Mesenchymal stem cell (in vitro differentiated cells and primary cell): ENCODE data around the gene NT5C3A.

Source experiments
- DNase-seq: peaks from one replicate; pipeline ENCODE4 v3.0.0-alpha.2; 2013
- H2AFZ ChIP-seq: one replicate; pipeline ENCODE4 v1.6.1; 2013; ENCODE audit warnings: low read depth, mild to moderate bottlenecking, control low read depth, inconsistent platforms, low read length, moderate library complexity
- H2AK5ac ChIP-seq: 2 replicates; pipeline ENCODE4 v1.6.1; 2013; ENCODE audit warnings: low read length, moderate library complexity, mild to moderate bottlenecking, inconsistent platforms; ENCODE audit not compliant: severe bottlenecking
- H2BK120ac ChIP-seq: one replicate; pipeline ENCODE4 v1.6.1; 2013; ENCODE audit warnings: low read depth, mild to moderate bottlenecking, inconsistent platforms, low read length, moderate library complexity
- H2BK12ac ChIP-seq, 2 experiments: one replicate each; pipeline ENCODE4 v1.6.1; 2013; ENCODE audit warnings: inconsistent platforms in 2 of 2, low read length in 2 of 2, mild to moderate bottlenecking in 2 of 2, moderate library complexity in 2 of 2, control low read depth in 1 of 2
- H2BK15ac ChIP-seq: one replicate; pipeline ENCODE4 v1.6.1; 2013; ENCODE audit warnings: mild to moderate bottlenecking, low read depth, inconsistent platforms; ENCODE audit not compliant: poor library complexity, severe bottlenecking
- H2BK5ac ChIP-seq: 2 replicates; pipeline ENCODE4 v1.6.1; 2013; ENCODE audit warnings: low read depth, mild to moderate bottlenecking, low read length, control low read depth, inconsistent platforms; ENCODE audit not compliant: poor library complexity, severe bottlenecking
- H3K14ac ChIP-seq, 2 experiments: one replicate each; pipeline ENCODE4 v1.6.1; 2013; ENCODE audit warnings: inconsistent platforms in 2 of 2, low read length in 2 of 2, control low read depth in 1 of 2, mild to moderate bottlenecking in 1 of 2, moderate library complexity in 1 of 2
- H3K18ac ChIP-seq, 2 experiments: one replicate each; pipeline ENCODE4 v1.6.1; 2013; ENCODE audit warnings: inconsistent platforms in 2 of 2, low read length in 2 of 2, control low read depth in 1 of 2, low read depth in 1 of 2, mild to moderate bottlenecking in 1 of 2
- H3K23ac ChIP-seq, 2 experiments: one replicate each; pipeline ENCODE4 v1.6.1; 2013; ENCODE audit warnings: inconsistent platforms in 2 of 2, low read length in 2 of 2, mild to moderate bottlenecking in 2 of 2, moderate library complexity in 2 of 2, control low read depth in 1 of 2
- H3K27ac ChIP-seq: 2 replicates; pipeline ENCODE4 v1.5.1; 2013; ENCODE audit warnings: mild to moderate bottlenecking, moderate library complexity, low read length, control low read depth, inconsistent platforms; ENCODE audit not compliant: poor library complexity, severe bottlenecking
- H3K27me3 ChIP-seq, 2 experiments: 2 replicates each; pipeline versions ENCODE4 v1.6.1 to v1.7.0; 2013; ENCODE audit warnings: low read length in 2 of 2, mild to moderate bottlenecking in 2 of 2, moderate library complexity in 2 of 2, control low read depth in 1 of 2, inconsistent platforms in 1 of 2; ENCODE audit not compliant: control insufficient read depth in 1 of 2, insufficient read depth in 1 of 2
- H3K36me3 ChIP-seq, 2 experiments: 2 replicates each; pipeline versions ENCODE4 v1.6.1 to v1.7.0; 2013; ENCODE audit warnings: low read length in 2 of 2, control low read depth in 1 of 2, inconsistent platforms in 1 of 2, low read depth in 1 of 2, mild to moderate bottlenecking in 1 of 2; ENCODE audit not compliant: insufficient read depth in 2 of 2, control insufficient read depth in 1 of 2
- H3K4ac ChIP-seq, 2 experiments: one replicate each; pipeline ENCODE4 v1.6.1; 2013; ENCODE audit warnings: inconsistent platforms in 2 of 2, low read length in 2 of 2, mild to moderate bottlenecking in 2 of 2, moderate library complexity in 2 of 2, control low read depth in 1 of 2, low read depth in 1 of 2
- H3K4me1 ChIP-seq: 2 replicates; pipeline ENCODE4 v1.6.1; 2013; ENCODE audit warnings: low read depth, low read length, control low read depth; ENCODE audit not compliant: control insufficient read depth, insufficient read depth
- H3K4me2 ChIP-seq: 2 replicates; pipeline ENCODE4 v1.6.1; 2013; ENCODE audit warnings: low read length, mild to moderate bottlenecking, inconsistent platforms; ENCODE audit not compliant: poor library complexity, severe bottlenecking
- H3K4me3 ChIP-seq, 2 experiments: 2 replicates each; pipeline versions ENCODE4 v1.5.1 to v1.7.0; 2013; ENCODE audit warnings: low read length in 2 of 2, mild to moderate bottlenecking in 2 of 2, control low read depth in 1 of 2, low read depth in 1 of 2; ENCODE audit not compliant: insufficient read depth in 1 of 2
- H3K79me1 ChIP-seq: replicated peaks from 2 replicates; pipeline ENCODE4 v1.6.1; 2013; ENCODE audit warnings: mild to moderate bottlenecking, control low read depth, low read length, inconsistent platforms; ENCODE audit not compliant: poor library complexity, severe bottlenecking
- H3K9ac ChIP-seq: 2 replicates; pipeline ENCODE4 v1.7.0; 2013; ENCODE audit warnings: mild to moderate bottlenecking, low read length, moderate library complexity
- H3K9me3 ChIP-seq: 2 replicates; pipeline ENCODE4 v1.7.0; 2013; ENCODE audit warnings: mild to moderate bottlenecking, low read length; ENCODE audit not compliant: control insufficient read depth
- H4K8ac ChIP-seq: one replicate; pipeline ENCODE4 v1.6.1; 2013; ENCODE audit warnings: inconsistent platforms, mild to moderate bottlenecking, low read length, moderate library complexity
- H4K91ac ChIP-seq: one replicate; pipeline ENCODE4 v1.6.1; 2013; ENCODE audit warnings: mild to moderate bottlenecking, low read length, inconsistent platforms
- WGBS: methylation state at CpG from one replicate; pipeline ENCODE4 v1.1.7; 2013; ENCODE audit warnings: mixed read lengths; 5-methylcytosine and 5-hydroxymethylcytosine counted together

Gene NT5C3A

GRCh38 chr7:33043501-33044400 is 18.8 kb downstream of the NT5C3A start:
- Histone ChIP-seq H3K4me2 (no peak overlapping the region), H4K8ac (peak overlapping the region; percentile 36), H3K4me1 (peaks cover 3% of the 10 kb centered on the region), H3K79me1 (peaks cover 13% of the 10 kb centered on the region), H2AFZ (no peak overlapping the region), H3K36me3 (no peaks in the 10 kb centered on the region), H3K9me3 (no peaks in the 10 kb centered on the region), H3K23ac (no peak overlapping the region), H2AK5ac (no peak overlapping the region), H3K4me3 (no peak overlapping the region), H3K14ac (no peak overlapping the region), H3K27me3 (no peaks in the 10 kb centered on the region), H3K27ac (no peak overlapping the region), H4K91ac (no peak overlapping the region), H2BK15ac (no peak overlapping the region), H2BK12ac (no peak overlapping the region), H2BK5ac (no peak overlapping the region), H3K4ac (no peak overlapping the region), H3K9ac (peak overlapping the region; percentile 42), H3K18ac (no peak overlapping the region), H2BK120ac (no peak overlapping the region)
- 94% methylated on average over 5 of the region's 6 CpGs for WGBS
- DNase-seq: no peak

GRCh38 chr7:33041631-33042428 is 20.7 kb downstream of the NT5C3A start:
- H3K79me1 ChIP-seq: peaks cover 11% of the 10 kb centered on the region
- H3K14ac ChIP-seq: no peak overlapping the region
- H2AK5ac ChIP-seq: no peak overlapping the region
- H3K4me1 ChIP-seq: peaks cover 3% of the 10 kb centered on the region
- H3K4ac ChIP-seq: no peak overlapping the region
- H4K91ac ChIP-seq: no peak overlapping the region
- H2BK120ac ChIP-seq: no peak overlapping the region
- H2BK5ac ChIP-seq: no peak overlapping the region
- no peak overlapping the region for H3K27ac ChIP-seq
- H2BK15ac ChIP-seq: no peak overlapping the region
- H3K23ac ChIP-seq: no peak overlapping the region
- WGBS: 98% methylated on average over 5 of the region's 8 CpGs
- no peak overlapping the region for H3K4me3 ChIP-seq
- H3K9ac ChIP-seq: peak overlapping the region; percentile 90
- no peaks in the 10 kb centered on the region for H3K9me3 ChIP-seq
- no peak overlapping the region for H4K8ac ChIP-seq
- H3K18ac ChIP-seq: no peak overlapping the region
- no peak overlapping the region for H2AFZ ChIP-seq
- H3K36me3 ChIP-seq: no peaks in the 10 kb centered on the region
- no peaks in the 10 kb centered on the region for H3K27me3 ChIP-seq
- H2BK12ac ChIP-seq: no peak overlapping the region
- H3K4me2 ChIP-seq: no peak overlapping the region
- DNase-seq: no peak

- Histone ChIP-seq H3K23ac (no peak overlapping the region), H3K79me1 (peaks cover 8% of the 10 kb centered on the region), H3K36me3 (no peaks in the 10 kb centered on the region), H3K27ac (no peak overlapping the region), H3K4me1 (peaks cover 4% of the 10 kb centered on the region), H3K4me2 (no peak overlapping the region), H3K9ac (peak overlapping the region; percentile 90), H2AK5ac (no peak overlapping the region), H4K91ac (no peak overlapping the region), H3K18ac (no peak overlapping the region), H3K9me3 (no peaks in the 10 kb centered on the region), H2AFZ (no peak overlapping the region), H3K27me3 (no peaks in the 10 kb centered on the region), H2BK15ac (no peak overlapping the region), H2BK5ac (no peak overlapping the region), H2BK120ac (no peak overlapping the region), H4K8ac (no peak overlapping the region), H2BK12ac (peak overlapping the region in 1 of 2 experiments; percentile 37), H3K4ac (no peak overlapping the region), H3K4me3 (peak overlapping the region in 1 of 2 experiments; percentile 49), H3K14ac (no peak overlapping the region)
- 97% methylated on average over 5 of the region's 9 CpGs for WGBS
- peak; percentile 29 for DNase-seq
Measured at GRCh38 chr7:33040803-33041516, 21.6 kb downstream of the NT5C3A start.
